ENCODE data around the gene OMG.

The OMG gene

GRCh38 chr17:31328160-31328535 is 31.1 kb upstream of the OMG start:
- H4K91ac ChIP-seq (ENCODE audit: low read depth, low read length): no peak overlapping the region
- H3K36me3 ChIP-seq (ENCODE audit: control insufficient read depth in 1 of 2, insufficient read depth in 2 of 2, low read length in 2 of 2): peaks cover 5 to 11% of the 10 kb centered on the region in 2 experiments
- H3K4ac ChIP-seq (ENCODE audit: low read depth, low read length): no peak overlapping the region
- no peak overlapping the region for H3K27ac ChIP-seq (ENCODE audit: low read depth, low read length)
- DNase-seq: no peak
- no peak overlapping the region for H3K18ac ChIP-seq (ENCODE audit: low read length)
- no peak overlapping the region for H2BK12ac ChIP-seq (ENCODE audit: low read length)
- no peak overlapping the region for H2BK120ac ChIP-seq (ENCODE audit: insufficient read depth, low read length, poor library complexity)
- H4K8ac ChIP-seq (ENCODE audit: low read depth, low read length): no peak overlapping the region
- peaks cover 0 to 5% of the 10 kb centered on the region in 2 experiments for H3K4me1 ChIP-seq (ENCODE audit: control insufficient read depth in 1 of 2, insufficient read depth in 2 of 2, low read length in 2 of 2)
- H2BK5ac ChIP-seq (ENCODE audit: low read depth, low read length, poor library complexity): no peak overlapping the region
- no peaks in the 10 kb centered on the region for H3K27me3 ChIP-seq (ENCODE audit: insufficient read depth, low read length)
- H3K79me1 ChIP-seq (ENCODE audit: low read length): no peaks in the 10 kb centered on the region
- H2AFZ ChIP-seq (ENCODE audit: insufficient read depth, low read length, poor library complexity): no peak overlapping the region
- no peak overlapping the region for H2AK5ac ChIP-seq (ENCODE audit: low read length)
- no peak overlapping the region for H3K23ac ChIP-seq (ENCODE audit: low read length)
- no peak overlapping the region for H3K14ac ChIP-seq (ENCODE audit: low read length)
- no peaks in the 10 kb centered on the region for H3K79me2 ChIP-seq (ENCODE audit: control insufficient read depth, insufficient read depth, low read length, poor library complexity)
- no peak overlapping the region for H3K4me2 ChIP-seq (ENCODE audit: low read length)
- H4K12ac ChIP-seq (ENCODE audit: low read depth, low read length): no peak overlapping the region
- H3K9me3 ChIP-seq (ENCODE audit: insufficient read depth, low read depth, low read length): no peaks in the 10 kb centered on the region
- H3K4me3 ChIP-seq (ENCODE audit: low read depth, low read length): no peak overlapping the region
- H3K9ac ChIP-seq (ENCODE audit: low read length): no peak overlapping the region

- Histone ChIP-seq H3K36me3 (ENCODE audit: control insufficient read depth in 1 of 2, insufficient read depth in 2 of 2, low read length in 2 of 2) (peaks cover 5 to 11% of the 10 kb centered on the region in 2 experiments), H3K9me3 (ENCODE audit: insufficient read depth, low read depth, low read length) (no peaks in the 10 kb centered on the region), H2AFZ (ENCODE audit: insufficient read depth, low read length, poor library complexity) (no peak overlapping the region), H3K79me1 (ENCODE audit: low read length) (no peaks in the 10 kb centered on the region), H2AK5ac (ENCODE audit: low read length) (no peak overlapping the region), H3K79me2 (ENCODE audit: control insufficient read depth, insufficient read depth, low read length, poor library complexity) (no peaks in the 10 kb centered on the region), H3K9ac (ENCODE audit: low read length) (no peak overlapping the region), H3K14ac (ENCODE audit: low read length) (no peak overlapping the region), H2BK5ac (ENCODE audit: low read depth, low read length, poor library complexity) (no peak overlapping the region), H3K4me1 (ENCODE audit: control insufficient read depth in 1 of 2, insufficient read depth in 2 of 2, low read length in 2 of 2) (peaks cover 0 to 5% of the 10 kb centered on the region in 2 experiments), H4K8ac (ENCODE audit: low read depth, low read length) (no peak overlapping the region), H3K4me3 (ENCODE audit: low read depth, low read length) (no peak overlapping the region), H3K27ac (ENCODE audit: low read depth, low read length) (no peak overlapping the region), H4K91ac (ENCODE audit: low read depth, low read length) (no peak overlapping the region), H3K27me3 (ENCODE audit: insufficient read depth, low read length) (no peaks in the 10 kb centered on the region), H3K23ac (ENCODE audit: low read length) (no peak overlapping the region), H2BK120ac (ENCODE audit: insufficient read depth, low read length, poor library complexity) (no peak overlapping the region), H3K4me2 (ENCODE audit: low read length) (no peak overlapping the region), H4K12ac (ENCODE audit: low read depth, low read length) (no peak overlapping the region), H2BK12ac (ENCODE audit: low read length) (no peak overlapping the region), H3K18ac (ENCODE audit: low read length) (no peak overlapping the region), H3K4ac (ENCODE audit: low read depth, low read length) (no peak overlapping the region)
- no peak for DNase-seq
- no CpG with 5 or more reads among the region's 12 CpGs for WGBS (ENCODE audit: extremely low coverage, insufficient coverage, insufficient read length)
Observed at GRCh38 chr17:31327534-31328159, 30.6 kb upstream of the OMG start.

- H4K8ac ChIP-seq (ENCODE audit: low read depth, low read length): no peak overlapping the region
- H2BK12ac ChIP-seq (ENCODE audit: low read length): no peak overlapping the region
- peaks cover 0 to 4% of the 10 kb centered on the region in 2 experiments for H3K4me1 ChIP-seq (ENCODE audit: control insufficient read depth in 1 of 2, insufficient read depth in 2 of 2, low read length in 2 of 2)
- no peak overlapping the region for H3K23ac ChIP-seq (ENCODE audit: low read length)
- no peak overlapping the region for H3K27ac ChIP-seq (ENCODE audit: low read depth, low read length)
- H2AK5ac ChIP-seq (ENCODE audit: low read length): no peak overlapping the region
- H2AFZ ChIP-seq (ENCODE audit: insufficient read depth, low read length, poor library complexity): no peak overlapping the region
- H4K91ac ChIP-seq (ENCODE audit: low read depth, low read length): no peak overlapping the region
- no peaks in the 10 kb centered on the region for H3K9me3 ChIP-seq (ENCODE audit: insufficient read depth, low read depth, low read length)
- no peaks in the 10 kb centered on the region for H3K27me3 ChIP-seq (ENCODE audit: insufficient read depth, low read length)
- DNase-seq: no peak
- no peak overlapping the region for H3K14ac ChIP-seq (ENCODE audit: low read length)
- no peak overlapping the region for H3K4ac ChIP-seq (ENCODE audit: low read depth, low read length)
- no peak overlapping the region for H3K4me2 ChIP-seq (ENCODE audit: low read length)
- H3K79me1 ChIP-seq (ENCODE audit: low read length): no peaks in the 10 kb centered on the region
- peaks cover 5 to 10% of the 10 kb centered on the region in 2 experiments for H3K36me3 ChIP-seq (ENCODE audit: control insufficient read depth in 1 of 2, insufficient read depth in 2 of 2, low read length in 2 of 2)
- no peak overlapping the region for H2BK120ac ChIP-seq (ENCODE audit: insufficient read depth, low read length, poor library complexity)
- no peak overlapping the region for H3K9ac ChIP-seq (ENCODE audit: low read length)
- no peak overlapping the region for H3K4me3 ChIP-seq (ENCODE audit: low read depth, low read length)
- H3K18ac ChIP-seq (ENCODE audit: low read length): no peak overlapping the region
- no peaks in the 10 kb centered on the region for H3K79me2 ChIP-seq (ENCODE audit: control insufficient read depth, insufficient read depth, low read length, poor library complexity)
- no peak overlapping the region for H2BK5ac ChIP-seq (ENCODE audit: low read depth, low read length, poor library complexity)
- H4K12ac ChIP-seq (ENCODE audit: low read depth, low read length): no peak overlapping the region
Observed at GRCh38 chr17:31323551-31323950, 26.5 kb upstream of the OMG start.

GRCh38 chr17:31321966-31322365 is 24.9 kb upstream of the OMG start:
- Histone ChIP-seq H3K23ac (ENCODE audit: low read length) (no peak overlapping the region), H4K12ac (ENCODE audit: low read depth, low read length) (no peak overlapping the region), H2AK5ac (ENCODE audit: low read length) (no peak overlapping the region), H3K4ac (ENCODE audit: low read depth, low read length) (no peak overlapping the region), H3K4me1 (ENCODE audit: control insufficient read depth in 1 of 2, insufficient read depth in 2 of 2, low read length in 2 of 2) (no peaks in the 10 kb centered on the region), H3K27me3 (ENCODE audit: insufficient read depth, low read length) (no peaks in the 10 kb centered on the region), H3K36me3 (ENCODE audit: control insufficient read depth in 1 of 2, insufficient read depth in 2 of 2, low read length in 2 of 2) (peaks cover 4 to 6% of the 10 kb centered on the region in 2 experiments), H3K27ac (ENCODE audit: low read depth, low read length) (no peak overlapping the region), H2AFZ (ENCODE audit: insufficient read depth, low read length, poor library complexity) (no peak overlapping the region), H3K9me3 (ENCODE audit: insufficient read depth, low read depth, low read length) (no peaks in the 10 kb centered on the region), H3K79me1 (ENCODE audit: low read length) (no peaks in the 10 kb centered on the region), H3K4me2 (ENCODE audit: low read length) (no peak overlapping the region), H2BK5ac (ENCODE audit: low read depth, low read length, poor library complexity) (no peak overlapping the region), H3K14ac (ENCODE audit: low read length) (no peak overlapping the region), H3K9ac (ENCODE audit: low read length) (no peak overlapping the region), H4K8ac (ENCODE audit: low read depth, low read length) (no peak overlapping the region), H3K18ac (ENCODE audit: low read length) (no peak overlapping the region), H3K79me2 (ENCODE audit: control insufficient read depth, insufficient read depth, low read length, poor library complexity) (no peaks in the 10 kb centered on the region), H3K4me3 (ENCODE audit: low read depth, low read length) (no peak overlapping the region), H4K91ac (ENCODE audit: low read depth, low read length) (no peak overlapping the region), H2BK120ac (ENCODE audit: insufficient read depth, low read length, poor library complexity) (no peak overlapping the region), H2BK12ac (ENCODE audit: low read length) (no peak overlapping the region)
- no CpG with 5 or more reads among the region's 4 CpGs for WGBS (ENCODE audit: extremely low coverage, insufficient coverage, insufficient read length)
- DNase-seq: no peak
